Choroid plexus epithelial cell (primary cell): Measurements from ENCODE around the gene FLT1.

ENCODE experiments used
- DNase-seq: peaks from one replicate; pipeline ENCODE4 v3.0.0-alpha.2; 2010; ENCODE audit warnings: low read depth
- H3K4me3 ChIP-seq: 2 replicates; pipeline ENCODE4 v1.5.1; 2011; ENCODE audit warnings: low read depth, mild to moderate bottlenecking, control low read depth, low read length, moderate library complexity
- CTCF ChIP-seq: conservative IDR thresholded peaks from 2 replicates; pipeline ENCODE4 v1.5.1; 2011; ENCODE audit warnings: low read depth, mild to moderate bottlenecking, control low read depth, inconsistent platforms, low read length, moderate library complexity

Gene FLT1

DNA sequence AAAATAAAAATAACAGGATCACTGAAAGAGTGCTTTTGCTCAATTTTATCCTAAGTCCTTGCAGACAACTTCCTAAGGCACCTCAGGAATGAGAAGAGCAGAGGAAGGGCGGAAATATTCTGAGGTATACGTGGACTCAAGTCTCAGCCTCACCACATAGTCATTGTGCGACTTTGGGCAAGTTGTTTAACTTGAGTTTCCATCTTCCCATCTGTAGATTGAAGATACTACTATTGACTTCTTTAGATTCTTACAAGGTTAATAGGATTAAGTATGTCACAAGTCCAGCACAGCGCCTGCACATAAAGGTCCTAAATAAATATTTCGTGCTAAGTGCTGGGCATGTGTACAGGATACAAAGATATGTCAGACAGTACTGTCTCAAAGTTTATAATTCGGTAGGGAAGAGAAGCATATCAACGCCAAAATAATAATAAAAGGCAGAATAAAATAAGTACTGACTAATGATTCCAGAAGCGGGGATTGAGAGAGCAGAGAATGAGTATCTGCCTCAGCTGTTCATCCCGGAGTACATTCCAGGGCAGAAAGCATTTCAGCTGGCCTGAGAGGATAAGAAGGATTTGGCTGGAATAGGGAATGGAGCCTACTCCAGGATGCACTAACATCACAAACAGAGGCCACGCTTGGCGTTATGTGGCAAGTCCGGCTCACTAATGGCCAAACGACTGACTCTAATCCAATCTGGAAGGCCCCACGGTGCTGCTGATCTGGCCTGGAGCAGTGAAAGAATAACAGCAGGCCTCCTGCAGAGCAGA lies 139.7 kb downstream of the FLT1 start:
- no peak for TF ChIP-seq CTCF
- H3K4me3 ChIP-seq: no peak overlapping the region
- no peak for DNase-seq

- DNase-seq: no peak
- no peak overlapping the region for H3K4me3 ChIP-seq
- no peak for TF ChIP-seq CTCF
Measured at GRCh38 chr13:28353679-28354078, 141.2 kb downstream of the FLT1 start.

DNA sequence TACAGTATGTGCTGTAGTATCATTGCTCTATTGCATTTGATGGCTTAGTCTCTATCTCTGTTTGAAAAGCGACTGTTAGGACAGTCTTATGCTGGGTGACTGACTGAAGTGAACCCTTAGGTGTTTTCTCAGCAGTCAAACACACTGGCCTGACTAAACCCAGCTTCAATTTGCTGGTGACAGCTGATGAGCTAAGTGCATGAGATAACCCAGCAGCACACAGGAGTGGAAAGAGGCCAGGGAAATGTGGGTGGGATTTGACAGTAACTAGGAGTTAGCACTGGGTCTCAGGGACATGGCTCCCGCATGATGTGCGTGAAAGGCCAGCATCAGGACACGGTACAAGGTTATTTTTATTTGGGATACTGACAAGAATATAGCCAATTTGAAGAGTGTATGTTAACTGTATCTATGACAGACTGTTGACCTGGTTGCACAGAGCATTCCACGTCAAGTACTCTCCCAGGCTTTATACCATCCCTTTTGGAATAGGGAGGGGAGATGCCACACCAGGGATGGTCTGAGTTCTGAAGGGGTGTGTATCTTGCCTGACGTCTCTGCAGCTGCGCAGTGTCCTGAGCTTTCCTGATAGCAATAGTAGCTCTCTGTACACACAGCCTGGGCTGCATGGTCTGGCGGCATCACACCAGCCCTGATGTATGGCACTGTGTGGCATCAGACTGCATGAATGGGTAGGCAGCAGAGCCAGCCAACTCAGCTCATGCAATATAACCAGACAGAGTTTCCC lies 144.8 kb downstream of the FLT1 start:
- DNase-seq: no peak
- TF ChIP-seq CTCF: no peak
- H3K4me3 ChIP-seq: no peak overlapping the region

GRCh38 chr13:28349371-28349770 lies 145.6 kb downstream of the FLT1 start:
- no peak for TF ChIP-seq CTCF
- DNase-seq: no peak
- H3K4me3 ChIP-seq: no peak overlapping the region

DNA sequence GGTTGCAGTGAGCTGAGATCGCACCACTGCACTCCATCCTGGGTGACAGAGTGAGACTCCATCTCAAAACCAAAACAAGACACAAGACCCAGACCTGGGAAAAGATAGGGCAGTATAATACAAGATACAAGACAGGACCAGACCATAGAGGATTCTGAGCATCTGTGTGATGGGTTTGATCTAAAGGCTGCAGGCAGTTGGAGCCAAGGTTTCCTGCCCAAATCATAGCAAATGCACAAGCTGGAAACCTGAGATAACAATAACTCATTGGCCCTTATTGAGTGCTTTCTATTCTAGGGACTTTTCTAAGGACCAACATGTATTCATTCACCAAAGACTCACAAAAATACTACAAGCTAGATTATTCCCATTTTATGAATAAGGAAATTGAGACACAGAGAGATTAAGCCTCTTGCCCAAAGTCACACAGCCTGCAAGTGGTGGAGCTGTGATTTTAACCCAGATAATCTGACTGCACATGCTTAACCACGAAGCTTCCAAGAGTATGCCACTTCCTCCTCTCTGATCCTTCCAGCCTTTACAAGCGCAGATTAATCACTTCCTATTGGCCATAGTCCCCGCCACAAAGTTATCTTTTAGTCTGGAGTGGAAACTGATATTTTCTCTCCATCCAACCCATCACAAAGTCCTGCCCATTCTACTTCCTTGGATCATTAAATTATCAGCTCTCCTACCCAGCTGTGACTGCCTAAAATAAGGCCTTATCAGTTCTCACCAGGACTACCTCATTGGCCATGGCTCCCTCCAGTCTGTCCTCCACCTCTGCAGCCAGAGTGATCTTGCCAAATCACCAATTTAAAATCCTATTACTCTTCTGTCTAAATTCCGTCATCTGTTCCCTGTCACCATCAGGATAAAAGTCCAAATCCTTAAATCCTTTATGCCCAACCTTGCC lies 147.2 kb downstream of the FLT1 start:
- DNase-seq: no peak
- H3K4me3 ChIP-seq: no peak overlapping the region
- TF ChIP-seq CTCF: no peak

GRCh38 chr13:28346154-28346553 lies 148.8 kb downstream of the FLT1 start:
- no peak overlapping the region for H3K4me3 ChIP-seq
- no peak for DNase-seq

More at GRCh38 chr13:28346154-28346553, 148.8 kb downstream of the FLT1 start:
- TF ChIP-seq CTCF: no peak
